PFSK-1 (cell line): ENCODE measurements around the gene UGGT2.

Source experiments
- FOXP2 ChIP-seq: optimal IDR thresholded peaks from 2 replicates; pipeline ENCODE3; 2011; ENCODE audit warnings: borderline replicate concordance, control low read depth, inconsistent platforms; ENCODE audit not compliant: insufficient read depth; ENCODE audit errors: extremely low read length, extremely low read depth
- POLR2AphosphoS5 ChIP-seq: IDR thresholded peaks from 2 replicates; pipeline ENCODE4 v1.6.1; 2012; ENCODE audit warnings: low read depth, mild to moderate bottlenecking, control low read depth, low read length, moderate library complexity
- SIN3A ChIP-seq: IDR thresholded peaks from 2 replicates; pipeline ENCODE4 v1.6.1; 2012; ENCODE audit warnings: mild to moderate bottlenecking, low read length, moderate library complexity, borderline replicate concordance; ENCODE audit not compliant: insufficient read depth
- TAF1 ChIP-seq: IDR thresholded peaks from 2 replicates; pipeline ENCODE4 v1.6.1; 2012; ENCODE audit warnings: low read length, control low read depth, borderline replicate concordance; ENCODE audit not compliant: insufficient read depth
- TF ChIP-seq, protein P1 (sequence below), 2 experiments: IDR thresholded peaks; 2 replicates each; pipeline versions ENCODE4 v1.6.1 to v1.8.0; 2011 to 2012; ENCODE audit warnings: low read depth in 2 of 2, low read length in 2 of 2, control low read depth in 1 of 2, inconsistent platforms in 1 of 2, mild to moderate bottlenecking in 1 of 2, moderate library complexity in 1 of 2; ENCODE audit not compliant: insufficient read depth in 1 of 2

UGGT2 gene

DNA sequence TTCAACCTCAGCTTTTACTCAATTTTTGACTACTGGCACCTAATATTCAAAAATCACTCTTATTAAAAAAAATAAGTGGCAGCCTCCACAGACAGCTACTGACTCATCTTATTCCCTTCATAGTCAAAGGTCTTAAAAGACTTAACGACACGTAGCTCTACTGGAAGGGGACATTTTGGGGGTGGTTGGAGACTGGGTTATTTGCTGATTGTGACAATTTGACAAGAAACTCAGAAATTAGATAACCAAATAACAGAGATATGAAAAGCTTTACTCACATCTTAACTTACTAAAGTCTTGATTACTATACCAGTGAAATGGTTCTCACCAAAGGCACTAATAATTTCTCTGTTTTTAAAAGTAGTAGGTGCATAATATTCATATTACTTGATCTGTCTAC, 25.7 kb downstream of the UGGT2 start:
- TF ChIP-seq, protein P1, sequence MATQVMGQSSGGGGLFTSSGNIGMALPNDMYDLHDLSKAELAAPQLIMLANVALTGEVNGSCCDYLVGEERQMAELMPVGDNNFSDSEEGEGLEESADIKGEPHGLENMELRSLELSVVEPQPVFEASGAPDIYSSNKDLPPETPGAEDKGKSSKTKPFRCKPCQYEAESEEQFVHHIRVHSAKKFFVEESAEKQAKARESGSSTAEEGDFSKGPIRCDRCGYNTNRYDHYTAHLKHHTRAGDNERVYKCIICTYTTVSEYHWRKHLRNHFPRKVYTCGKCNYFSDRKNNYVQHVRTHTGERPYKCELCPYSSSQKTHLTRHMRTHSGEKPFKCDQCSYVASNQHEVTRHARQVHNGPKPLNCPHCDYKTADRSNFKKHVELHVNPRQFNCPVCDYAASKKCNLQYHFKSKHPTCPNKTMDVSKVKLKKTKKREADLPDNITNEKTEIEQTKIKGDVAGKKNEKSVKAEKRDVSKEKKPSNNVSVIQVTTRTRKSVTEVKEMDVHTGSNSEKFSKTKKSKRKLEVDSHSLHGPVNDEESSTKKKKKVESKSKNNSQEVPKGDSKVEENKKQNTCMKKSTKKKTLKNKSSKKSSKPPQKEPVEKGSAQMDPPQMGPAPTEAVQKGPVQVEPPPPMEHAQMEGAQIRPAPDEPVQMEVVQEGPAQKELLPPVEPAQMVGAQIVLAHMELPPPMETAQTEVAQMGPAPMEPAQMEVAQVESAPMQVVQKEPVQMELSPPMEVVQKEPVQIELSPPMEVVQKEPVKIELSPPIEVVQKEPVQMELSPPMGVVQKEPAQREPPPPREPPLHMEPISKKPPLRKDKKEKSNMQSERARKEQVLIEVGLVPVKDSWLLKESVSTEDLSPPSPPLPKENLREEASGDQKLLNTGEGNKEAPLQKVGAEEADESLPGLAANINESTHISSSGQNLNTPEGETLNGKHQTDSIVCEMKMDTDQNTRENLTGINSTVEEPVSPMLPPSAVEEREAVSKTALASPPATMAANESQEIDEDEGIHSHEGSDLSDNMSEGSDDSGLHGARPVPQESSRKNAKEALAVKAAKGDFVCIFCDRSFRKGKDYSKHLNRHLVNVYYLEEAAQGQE (IDR thresholded peaks at IDR 0.05; ENCODE audit: insufficient read depth in 1 of 2, low read depth in 2 of 2, low read length in 2 of 2) = no peak
- no peak for TF ChIP-seq SIN3A
- TF ChIP-seq POLR2AphosphoS5 = no peak
- TF ChIP-seq FOXP2 = no peak
- TF ChIP-seq TAF1 = no peak

DNA sequence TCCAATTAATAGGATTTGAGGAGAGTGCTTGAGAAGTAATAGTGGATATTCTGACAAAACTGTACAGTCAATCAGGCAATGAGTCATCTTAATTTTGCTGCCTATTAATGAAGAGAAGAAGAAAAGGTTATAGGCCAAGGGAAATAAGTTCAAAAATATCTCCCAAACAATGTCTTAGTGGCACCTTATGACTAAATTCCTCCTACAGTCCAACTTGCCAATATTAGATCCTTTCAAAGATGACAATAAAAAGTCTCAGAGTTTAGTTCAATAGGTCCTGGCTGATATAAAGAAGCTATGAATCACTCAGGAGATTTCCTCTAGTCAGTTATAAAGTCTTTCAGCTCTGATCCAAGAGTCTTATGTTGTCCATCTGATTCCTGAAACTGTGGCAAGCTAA, 27.9 kb downstream of the UGGT2 start:
- no peak for TF ChIP-seq POLR2AphosphoS5
- no peak for TF ChIP-seq FOXP2
- TF ChIP-seq, protein P1 (IDR thresholded peaks at IDR 0.05; ENCODE audit: insufficient read depth in 1 of 2, low read depth in 2 of 2, low read length in 2 of 2) = no peak

DNA sequence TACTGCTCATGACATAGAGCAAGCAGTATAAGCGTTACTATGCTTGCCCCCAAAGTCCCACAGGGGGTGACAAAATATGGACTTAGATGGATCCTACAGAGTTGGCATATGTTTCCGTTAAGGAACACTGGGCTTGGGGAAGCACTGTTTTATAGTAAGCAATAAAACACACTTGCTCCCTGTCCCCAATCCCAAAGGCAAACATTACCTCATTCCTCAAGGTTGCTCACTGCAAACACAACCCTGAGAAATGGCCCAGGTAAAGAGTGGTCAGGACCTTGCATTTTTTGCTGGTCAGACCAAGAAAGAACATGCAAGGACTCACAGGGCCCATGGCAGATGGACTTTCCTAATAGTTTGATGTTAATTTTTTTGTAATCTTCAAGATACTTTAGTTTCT, 32.3 kb downstream of the UGGT2 start:
- TF ChIP-seq SIN3A (no peak), FOXP2 (no peak), TAF1 (no peak), POLR2AphosphoS5 (no peak)
- TF ChIP-seq, protein P1 (IDR thresholded peaks at IDR 0.05; ENCODE audit: insufficient read depth in 1 of 2, low read depth in 2 of 2, low read length in 2 of 2) = no peak

DNA sequence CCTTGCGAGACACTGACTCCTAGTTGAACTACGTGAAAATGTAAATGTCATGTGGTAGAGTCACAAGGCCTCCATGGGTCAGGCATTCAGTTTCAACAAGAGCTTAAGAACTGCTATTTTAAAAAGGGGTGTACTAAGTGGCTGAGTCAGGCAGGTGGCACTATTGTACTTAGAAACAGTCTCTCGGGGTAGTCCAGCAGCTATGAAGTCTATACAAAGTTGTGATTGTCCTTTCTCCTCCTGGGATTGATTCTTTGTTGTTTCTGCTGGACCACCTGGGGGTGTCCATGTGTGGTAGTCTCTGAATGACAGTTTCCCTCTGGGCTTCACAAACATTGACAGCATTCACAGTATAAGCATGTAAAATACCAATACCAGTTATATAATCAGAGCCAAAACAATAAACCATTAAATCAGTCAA, 33.0 kb downstream of the UGGT2 start:
- TF ChIP-seq TAF1 (no peak), SIN3A (no peak), FOXP2 (no peak), POLR2AphosphoS5 (no peak)
- TF ChIP-seq, protein P1 (IDR thresholded peaks at IDR 0.05; ENCODE audit: insufficient read depth in 1 of 2, low read depth in 2 of 2, low read length in 2 of 2) = no peak

GRCh38 chr13:96018135-96018534, 35.1 kb downstream of the UGGT2 start:
- no peak for TF ChIP-seq SIN3A
- TF ChIP-seq, protein P1 (IDR thresholded peaks at IDR 0.05; ENCODE audit: insufficient read depth in 1 of 2, low read depth in 2 of 2, low read length in 2 of 2) = no peak
- TF ChIP-seq POLR2AphosphoS5 = no peak
- no peak for TF ChIP-seq TAF1
- TF ChIP-seq FOXP2 = no peak
